Stimulated activated CD8-positive, alpha-beta memory T cell treated with anti-CD3 and anti-CD28 coated beads, Interleukin-2, amount 100 ng/mL, for 1 hour (primary cell): ENCODE data around the gene RALGDS.

Experiments
- DNase-seq, 2 donors: peaks; one replicate each; pipeline ENCODE4 v3.0.0-alpha.2; 2020; ENCODE audit warnings: low read depth in 2 of 2

RALGDS gene

DNA sequence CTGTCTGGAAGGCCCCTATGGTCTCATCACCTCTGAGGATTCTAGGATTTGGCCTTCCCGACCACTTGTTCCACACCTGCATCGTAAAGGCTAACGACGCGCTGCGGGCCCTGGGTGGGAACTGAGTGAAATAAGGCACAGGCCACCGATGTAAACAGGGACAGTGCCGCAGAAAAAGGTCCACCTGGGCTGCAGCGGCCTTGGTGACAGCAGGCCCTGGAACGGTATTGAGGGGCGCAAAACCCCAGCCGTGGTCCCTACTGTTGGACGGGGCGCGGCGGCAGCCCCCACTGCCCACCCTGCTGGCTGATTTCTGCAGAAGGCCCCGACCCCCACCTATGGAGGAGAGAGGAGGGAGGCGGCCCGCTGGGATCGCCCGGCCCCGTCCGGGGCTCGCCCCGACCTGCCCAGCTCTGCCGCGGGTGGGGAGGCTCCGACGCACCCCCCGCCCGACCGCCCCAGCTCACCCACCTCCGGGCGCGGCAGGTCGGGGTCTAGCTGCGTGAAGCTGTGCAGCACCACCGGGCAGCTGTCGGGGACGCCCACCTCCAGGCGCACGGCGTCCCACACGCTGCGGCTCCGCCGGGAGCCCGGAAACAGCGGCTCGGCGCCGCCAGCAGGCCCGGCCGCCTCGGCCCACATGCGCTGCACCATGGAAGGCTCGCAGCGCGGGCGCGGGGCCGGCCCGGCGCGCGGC, 391 bp downstream of the RALGDS start:
- DNase-seq, result no peak

GRCh38 chr9:133119846-133120500, 1.1 kb downstream of the RALGDS start:
- DNase-seq, result no peak

- DNase-seq, result no peak
These were observed 1.8 kb downstream of the RALGDS start for GRCh38 chr9:133119103-133119845.

GRCh38 chr9:133118568-133118967, 2.5 kb downstream of the RALGDS start:
- DNase-seq, result no peak

GRCh38 chr9:133118179-133118520, 2.9 kb downstream of the RALGDS start:
- no peak for DNase-seq

DNA sequence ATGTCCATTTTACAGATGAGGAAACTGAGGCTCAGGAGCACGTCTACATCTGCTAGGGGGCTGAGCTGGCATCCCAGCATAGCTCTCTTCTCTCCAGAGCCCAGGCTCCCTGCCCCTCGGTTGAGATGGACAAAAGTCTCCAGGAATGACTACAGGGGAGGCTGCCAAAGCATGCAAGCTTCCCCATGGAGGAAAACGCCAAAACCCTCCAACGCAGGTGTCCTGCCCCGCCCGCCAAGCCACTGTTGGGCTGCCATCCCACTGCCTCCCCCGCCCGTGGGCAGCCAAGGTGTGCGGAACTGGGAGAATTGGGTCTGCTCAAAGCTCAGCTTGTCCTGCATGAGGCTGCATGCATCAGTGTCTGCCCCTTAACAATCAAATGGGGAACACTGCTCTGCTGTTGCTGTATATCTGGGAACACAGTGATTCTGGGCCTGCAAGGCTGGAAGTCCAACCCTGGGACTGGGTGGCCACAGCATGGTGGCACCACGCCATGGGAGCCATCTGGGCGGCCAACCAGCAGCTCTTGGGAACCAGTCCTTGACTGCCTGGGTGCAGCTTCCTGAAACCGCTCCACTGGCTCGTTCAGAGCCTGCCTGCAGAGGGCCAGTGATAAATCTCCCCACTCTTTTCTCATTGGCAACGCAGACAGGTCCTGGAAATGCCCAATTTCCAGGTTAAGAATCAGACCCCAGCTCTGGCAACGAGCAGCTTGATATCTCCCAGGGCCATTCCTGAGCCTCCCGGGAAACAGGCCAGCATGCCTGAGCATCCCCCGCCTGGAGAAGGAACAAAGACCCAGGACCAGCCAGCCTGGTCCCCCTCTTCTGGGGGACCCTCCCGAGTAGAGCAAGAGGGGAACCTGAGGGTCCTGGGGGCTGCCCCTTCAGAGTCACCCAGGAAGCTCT, 3.5 kb downstream of the RALGDS start:
- DNase-seq, result no peak

DNA sequence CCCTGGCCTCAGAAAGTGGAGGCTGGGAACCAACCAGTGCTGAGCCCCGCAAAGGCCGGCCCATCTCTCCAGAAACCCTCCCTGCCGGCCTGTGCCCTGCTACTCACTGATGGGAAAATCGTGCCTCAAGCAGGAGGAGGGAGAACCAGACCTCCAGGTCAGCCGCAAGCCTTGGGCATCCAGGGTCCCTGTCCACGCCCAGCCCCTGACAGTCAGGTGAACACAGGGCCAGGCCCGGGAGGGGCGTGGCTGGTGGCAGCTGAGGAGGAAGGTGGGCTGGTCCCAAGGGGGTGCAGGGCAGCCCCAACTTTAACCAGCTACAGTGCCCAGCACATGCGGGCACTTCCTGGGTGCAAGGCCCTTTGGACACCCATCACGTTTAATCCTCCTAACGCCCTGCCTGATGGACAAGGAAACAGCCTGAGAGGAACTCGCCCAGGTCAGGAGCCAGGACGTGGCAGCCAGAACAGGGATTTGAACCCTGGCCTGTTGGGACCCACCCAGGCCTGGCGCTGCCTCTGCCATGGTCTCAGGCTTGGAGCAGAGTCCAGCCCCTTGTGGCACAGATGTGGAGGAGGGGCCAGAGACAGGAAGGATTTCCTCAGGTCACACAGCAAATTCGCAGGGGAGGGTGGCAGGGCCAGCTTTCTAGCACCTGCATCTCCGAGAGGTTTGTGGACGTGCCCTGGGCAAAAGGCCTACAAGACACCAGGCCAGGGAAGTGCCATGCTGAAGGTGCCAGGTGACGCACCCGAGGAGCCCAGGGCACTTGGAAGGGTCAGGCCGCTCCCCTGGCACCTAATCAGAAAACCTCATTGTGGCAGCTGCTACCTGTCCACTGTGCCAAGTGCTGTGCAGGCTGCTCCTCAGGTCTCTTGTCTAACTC, 4.5 kb downstream of the RALGDS start:
- DNase-seq, result no peak

GRCh38 chr9:133115604-133116345, 5.3 kb downstream of the RALGDS start:
- DNase-seq, result no peak

DNA sequence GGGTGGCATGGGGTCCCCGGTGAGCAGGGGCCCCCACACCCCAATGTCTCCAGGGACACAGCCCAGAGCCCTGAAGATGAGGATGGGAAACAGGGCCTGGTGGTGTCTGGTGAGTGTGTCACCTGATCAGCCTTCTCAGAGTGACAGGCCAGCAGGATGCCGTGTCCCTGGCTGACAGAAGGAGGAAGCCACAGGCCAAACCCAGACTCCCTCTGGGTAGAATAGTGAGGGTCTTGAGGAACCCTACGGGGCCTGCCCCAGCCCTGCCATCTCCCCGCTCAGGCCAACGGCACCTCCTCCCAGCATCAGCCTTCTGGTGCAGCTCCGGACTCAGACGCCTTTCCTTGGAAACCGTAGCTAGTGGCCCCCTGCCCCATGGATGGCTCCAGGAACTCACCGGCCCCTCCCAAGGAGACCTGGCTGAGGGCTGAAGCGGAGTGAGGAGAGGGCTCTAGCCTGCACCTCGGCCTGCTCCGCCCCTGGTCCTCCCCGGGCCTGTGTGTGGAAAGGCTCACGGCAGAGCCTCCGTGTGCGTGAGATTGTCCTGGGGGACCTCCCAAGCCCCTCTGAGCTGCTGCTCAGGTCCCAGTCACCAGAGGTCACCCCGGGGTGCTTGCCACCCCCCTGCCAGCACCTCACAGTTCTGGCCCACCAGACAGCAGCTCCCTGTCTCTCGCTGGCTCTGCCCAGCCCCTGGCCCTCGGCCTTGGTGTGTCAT, 6.0 kb downstream of the RALGDS start:
- DNase-seq, result no peak

GRCh38 chr9:133113949-133114885, 6.8 kb downstream of the RALGDS start:
- no peak for DNase-seq

DNA sequence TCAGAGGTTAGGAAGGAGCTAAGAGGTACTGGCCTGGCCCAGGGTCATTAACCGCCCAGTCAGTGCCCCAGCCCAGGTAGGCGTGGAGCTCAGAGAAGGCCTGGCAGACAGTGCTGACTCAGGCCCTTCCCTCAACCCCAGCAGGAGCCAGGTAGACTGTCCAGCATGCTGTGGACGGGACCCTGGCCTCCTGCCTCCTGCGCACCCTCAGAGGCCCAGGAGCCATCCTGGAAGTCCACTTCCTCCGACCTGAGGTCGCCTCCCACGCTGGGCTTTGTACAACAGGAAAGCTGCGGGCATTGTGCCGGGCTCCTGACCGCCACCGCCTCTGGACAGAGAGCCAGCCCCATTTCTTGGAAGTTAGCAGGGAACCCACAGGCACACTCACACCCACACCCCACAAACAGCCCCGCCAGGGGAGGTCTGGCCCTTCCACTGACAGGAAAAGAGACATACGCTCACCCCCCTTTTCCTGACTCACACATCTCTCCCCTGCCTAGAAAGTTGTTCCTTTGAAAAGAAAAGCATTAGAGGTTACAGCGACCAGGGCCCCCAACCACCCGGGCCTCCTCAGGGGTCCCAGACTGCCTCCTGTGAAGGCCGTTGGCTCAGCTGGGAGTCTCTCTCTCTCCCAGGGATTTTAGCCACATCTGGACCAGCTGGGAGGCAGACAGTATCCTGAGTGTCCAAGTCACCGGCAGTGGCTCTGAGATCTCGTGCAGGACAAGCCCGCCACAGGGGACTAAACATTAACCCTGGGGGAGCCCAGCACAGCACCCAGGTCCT, 7.7 kb downstream of the RALGDS start:
- DNase-seq, result no peak

DNA sequence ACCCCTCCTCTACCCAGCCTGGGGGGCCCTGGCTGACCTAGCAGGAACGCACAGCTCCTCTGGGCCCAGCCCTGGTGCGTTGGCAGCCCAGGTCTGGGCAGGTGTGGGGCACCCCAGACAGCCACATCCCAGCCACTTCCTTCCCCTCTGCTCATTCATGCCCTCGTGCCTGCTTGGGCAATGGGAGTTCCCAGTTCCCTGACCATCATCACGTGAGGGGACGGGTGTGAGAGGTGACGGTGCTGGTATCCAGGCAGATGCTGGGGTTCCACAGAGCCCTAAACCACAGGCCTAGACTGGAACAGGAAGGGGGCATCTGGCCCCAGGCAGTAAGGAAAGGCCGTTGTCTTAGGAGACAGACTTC, 8.4 kb downstream of the RALGDS start:
- DNase-seq, result no peak

GRCh38 chr9:133111808-133112662, 9.0 kb downstream of the RALGDS start:
- DNase-seq, result no peak

DNA sequence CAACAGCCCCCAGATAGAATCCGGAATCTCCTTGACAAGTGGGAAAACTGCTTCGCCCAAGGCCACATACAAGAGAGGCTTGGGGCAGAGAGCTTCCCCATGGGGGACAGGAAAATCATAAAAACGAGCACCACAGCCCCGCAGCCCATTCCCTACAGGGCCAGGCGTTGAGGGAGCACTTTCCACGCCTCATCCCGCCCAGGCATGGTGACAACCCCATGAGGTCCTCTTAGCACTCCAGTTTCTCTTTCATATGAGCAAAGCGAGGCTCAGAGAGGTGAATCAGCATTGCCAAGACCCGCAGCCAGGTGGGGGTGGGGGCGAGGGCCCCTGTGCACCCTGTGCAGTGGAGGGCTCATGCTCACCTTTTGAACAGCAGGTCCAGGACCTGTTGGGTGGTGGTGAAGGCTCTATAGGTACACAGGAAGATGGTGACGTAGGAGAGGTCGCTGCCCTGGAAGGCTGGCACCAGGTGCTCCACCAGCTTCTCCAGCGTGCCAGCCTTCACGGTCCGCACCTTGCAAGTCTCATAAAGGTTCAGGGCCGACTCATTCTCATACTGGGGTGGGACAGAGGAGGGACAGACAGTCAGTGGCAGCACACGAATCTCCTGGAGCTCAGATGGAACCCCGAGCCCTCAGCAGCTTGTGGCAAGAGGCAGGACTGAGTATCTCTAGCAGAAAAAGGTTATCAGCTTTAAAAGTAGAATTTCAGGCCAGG, 10.9 kb downstream of the RALGDS start:
- DNase-seq, result no peak

DNA sequence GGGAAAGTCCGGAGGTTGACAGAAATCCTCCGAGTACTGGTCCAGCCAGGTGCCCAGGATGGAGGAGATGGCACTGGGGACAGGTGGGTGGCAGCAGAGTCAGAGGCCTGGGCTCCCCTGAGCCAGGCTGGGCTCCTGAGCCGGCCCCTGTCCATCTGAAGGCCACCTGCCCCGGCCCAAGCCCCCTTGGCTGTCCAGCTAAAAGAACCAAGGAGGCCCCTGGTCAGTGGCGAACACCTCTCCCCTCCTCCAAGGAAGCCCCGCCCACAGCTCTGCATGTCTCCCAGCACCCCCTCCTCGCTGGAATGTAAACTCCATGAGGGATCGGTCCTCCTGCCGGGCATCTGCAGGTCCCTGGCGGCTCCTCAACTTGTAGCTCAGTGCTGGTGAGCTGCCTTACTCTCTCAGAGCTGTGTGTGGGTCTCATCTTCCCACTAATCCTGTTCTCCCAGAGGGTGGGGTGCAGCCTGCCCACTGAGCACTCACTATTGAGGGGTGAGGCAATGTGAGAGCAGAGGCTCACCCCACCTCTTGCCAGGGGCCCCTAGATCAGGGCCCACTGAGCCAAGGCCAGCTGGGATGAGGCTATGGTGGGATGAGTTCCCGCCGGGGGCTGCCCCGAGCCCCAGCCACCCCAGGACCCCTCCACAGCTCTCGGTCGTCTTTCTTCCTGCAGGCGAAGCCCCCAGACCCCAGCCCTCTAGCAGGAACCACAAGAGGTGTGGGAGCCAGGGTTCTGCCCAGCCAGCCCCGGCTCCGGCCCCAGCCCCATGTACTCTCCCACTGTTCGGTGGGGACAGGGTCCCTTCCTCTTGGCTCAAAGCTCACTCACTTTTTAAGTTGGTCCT, 12.0 kb downstream of the RALGDS start:
- no peak for DNase-seq
